GM12801 (cell line): ENCODE results near the gene ZNF687.

Experiments used
- CTCF ChIP-seq: IDR thresholded peaks from one replicate; pipeline ENCODE4 v1.5.1; 2011; ENCODE audit warnings: control low read depth; ENCODE audit not compliant: insufficient read length; ENCODE audit errors: extremely low read depth

Gene ZNF687

GRCh38 chr1:151284013-151284577 is 2.0 kb downstream of the ZNF687 start:
- TF ChIP-seq CTCF, result no peak

GRCh38 chr1:151286619-151287340 is 4.7 kb downstream of the ZNF687 start:
- no peak for TF ChIP-seq CTCF

- TF ChIP-seq CTCF, result no peak
These were observed 5.2 kb downstream of the ZNF687 start for GRCh38 chr1:151287341-151287699.

DNA sequence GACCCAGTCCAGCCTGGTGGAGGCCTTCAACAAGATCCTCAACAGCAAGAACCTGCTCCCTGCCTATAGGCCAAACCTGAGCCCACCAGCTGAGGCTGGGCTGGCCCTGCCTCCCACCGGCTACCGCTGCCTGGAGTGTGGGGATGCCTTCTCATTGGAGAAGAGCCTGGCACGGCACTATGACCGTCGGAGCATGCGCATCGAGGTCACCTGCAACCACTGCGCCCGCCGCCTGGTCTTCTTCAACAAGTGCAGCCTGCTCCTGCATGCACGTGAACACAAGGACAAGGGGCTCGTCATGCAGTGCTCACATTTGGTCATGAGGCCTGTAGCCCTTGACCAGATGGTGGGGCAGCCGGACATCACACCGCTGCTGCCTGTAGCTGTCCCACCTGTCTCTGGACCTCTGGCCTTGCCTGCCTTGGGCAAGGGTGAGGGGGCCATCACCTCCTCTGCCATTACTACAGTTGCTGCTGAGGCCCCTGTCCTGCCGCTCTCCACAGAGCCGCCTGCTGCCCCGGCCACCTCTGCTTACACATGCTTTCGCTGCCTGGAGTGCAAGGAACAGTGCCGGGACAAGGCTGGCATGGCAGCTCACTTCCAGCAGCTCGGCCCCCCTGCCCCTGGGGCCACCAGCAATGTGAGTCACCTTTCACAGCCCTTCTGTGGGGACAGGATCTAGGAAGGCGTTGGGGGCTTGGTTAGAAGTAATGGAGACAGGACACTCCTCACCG is 5.8 kb downstream of the ZNF687 start:
- TF ChIP-seq CTCF, result no peak

GRCh38 chr1:151288502-151288901 is 6.4 kb downstream of the ZNF687 start:
- no peak for TF ChIP-seq CTCF

DNA sequence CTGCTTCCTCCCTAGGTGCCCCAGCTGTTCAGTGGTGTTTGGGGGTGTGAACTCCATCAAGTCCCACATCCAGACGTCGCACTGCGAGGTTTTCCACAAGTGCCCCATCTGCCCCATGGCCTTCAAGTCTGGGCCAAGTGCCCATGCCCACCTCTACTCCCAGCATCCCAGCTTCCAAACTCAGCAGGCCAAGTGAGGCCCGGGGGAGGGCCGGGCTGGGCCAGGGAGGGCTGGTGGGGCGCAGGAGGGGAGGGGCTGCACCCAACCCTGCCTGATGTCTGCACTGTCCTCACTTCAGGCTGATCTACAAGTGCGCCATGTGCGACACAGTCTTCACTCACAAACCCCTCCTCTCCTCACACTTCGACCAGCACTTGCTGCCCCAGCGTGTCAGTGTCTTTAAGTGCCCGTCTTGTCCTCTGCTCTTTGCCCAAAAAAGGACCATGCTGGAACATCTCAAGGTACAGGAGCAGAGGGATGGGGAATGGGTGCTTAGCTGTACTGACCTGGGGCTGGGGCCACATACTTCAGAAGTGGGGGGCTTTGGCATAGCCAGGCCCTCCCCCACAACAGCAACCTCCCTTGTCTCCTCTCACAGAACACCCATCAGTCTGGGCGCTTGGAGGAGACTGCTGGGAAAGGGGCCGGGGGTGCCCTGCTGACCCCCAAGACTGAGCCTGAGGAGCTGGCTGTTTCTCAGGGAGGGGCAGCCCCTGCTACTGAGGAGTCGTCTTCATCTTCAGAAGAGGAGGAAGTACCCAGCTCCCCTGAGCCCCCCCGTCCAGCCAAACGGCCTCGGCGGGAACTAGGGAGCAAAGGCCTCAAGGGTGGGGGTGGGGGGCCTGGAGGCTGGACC is 7.2 kb downstream of the ZNF687 start:
- TF ChIP-seq CTCF, result no peak
